ENCODE results near the gene MARCHF3.

Gene MARCHF3

DNA sequence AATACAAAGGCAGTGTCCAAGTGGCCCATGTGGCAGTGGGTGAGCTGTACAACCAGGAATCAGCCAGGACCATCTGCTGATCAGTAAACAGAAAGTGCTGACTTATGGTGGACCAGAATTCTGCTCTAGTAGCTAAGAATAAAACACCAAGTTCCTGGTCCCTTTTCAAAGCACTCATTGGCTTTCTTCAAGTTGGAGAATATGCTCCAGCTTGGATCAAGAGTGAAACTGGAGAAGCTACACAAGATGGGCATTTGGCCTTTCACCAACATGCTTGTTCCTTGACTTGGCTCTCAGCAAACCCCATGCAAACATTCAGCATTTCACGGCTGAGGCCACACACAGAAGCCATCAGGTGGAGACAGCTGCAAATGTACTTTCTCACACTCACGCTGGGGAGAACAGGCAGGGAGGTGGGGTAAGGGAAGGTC lies 32.1 kb downstream of the MARCHF3 start:
- Mint-ChIP-seq H3K4me1 (peaks cover 60 to 90% of the 10 kb centered on the region in 2 donors), H3K9me3 (peaks cover 0 to 4% of the 10 kb centered on the region in 2 donors), H3K4me3 (peak overlapping the region in 1 of 2 donors; percentile 7), H3K27ac (peak overlapping the region; percentile 82), H3K36me3 (peaks cover 34 to 39% of the 10 kb centered on the region in 2 donors), H3K27me3 (no peaks in the 10 kb centered on the region)
- DNase-seq (no peak), ATAC-seq (replicated peaks) (peak; percentile 46 to 73)

DNA sequence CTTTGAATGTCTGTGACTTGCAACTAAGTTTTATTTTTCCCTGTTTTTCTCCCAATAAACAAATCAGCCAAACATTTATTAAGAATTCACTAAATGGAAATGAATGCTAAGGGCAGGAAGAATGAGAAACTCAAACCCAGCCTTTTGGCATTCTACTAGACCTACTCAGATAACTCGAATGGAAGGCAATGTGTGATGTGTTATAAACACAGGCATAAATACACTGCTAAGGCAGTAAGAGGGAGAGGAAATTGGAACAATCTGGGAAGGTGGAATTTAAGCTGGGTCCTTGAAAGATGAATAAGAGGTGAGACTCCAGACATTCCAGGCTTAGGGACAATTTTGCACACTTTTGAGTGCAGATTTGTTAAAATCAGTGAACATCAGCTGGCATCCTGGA lies 34.7 kb downstream of the MARCHF3 start:
- peaks cover 57 to 90% of the 10 kb centered on the region in 2 donors for H3K4me1 Mint-ChIP-seq
- DNase-seq, result no peak
- no peak overlapping the region for H3K4me3 Mint-ChIP-seq
- H3K9me3 Mint-ChIP-seq, result peaks cover 4 to 5% of the 10 kb centered on the region in 2 donors
- no peaks in the 10 kb centered on the region for H3K27me3 Mint-ChIP-seq
- H3K36me3 Mint-ChIP-seq, result peaks cover 38 to 45% of the 10 kb centered on the region in 2 donors
- ATAC-seq (replicated peaks), result no peak
- no peak overlapping the region for H3K27ac Mint-ChIP-seq

DNA sequence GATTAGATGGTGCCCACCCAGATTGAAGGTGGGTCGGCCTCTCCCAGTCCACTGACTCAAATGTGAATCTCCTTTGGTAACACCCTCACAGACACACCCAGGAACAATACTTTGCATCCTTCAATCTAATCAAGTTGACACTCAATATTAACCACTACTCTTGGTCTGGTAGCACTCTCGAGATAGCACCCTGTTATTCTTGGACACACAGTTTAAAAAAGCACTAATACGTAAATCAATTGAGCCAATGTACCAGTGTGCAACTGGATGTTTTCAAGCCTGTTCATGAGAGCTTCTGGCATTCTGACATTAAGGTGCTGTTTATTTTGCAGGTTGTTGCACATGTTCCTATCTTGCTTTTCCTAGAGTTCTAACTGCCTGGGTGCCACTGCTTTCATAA lies 35.3 kb downstream of the MARCHF3 start:
- ATAC-seq (replicated peaks) (no peak), DNase-seq (no peak)
- Mint-ChIP-seq H3K9me3 (peaks cover 4 to 7% of the 10 kb centered on the region in 2 donors), H3K27ac (no peak overlapping the region), H3K27me3 (no peaks in the 10 kb centered on the region), H3K4me1 (peaks cover 56 to 91% of the 10 kb centered on the region in 2 donors), H3K4me3 (no peak overlapping the region), H3K36me3 (peaks cover 44 to 47% of the 10 kb centered on the region in 2 donors)

- no peak for DNase-seq
These were observed 35.9 kb downstream of the MARCHF3 start for GRCh38 chr5:126994485-126994884.

GRCh38 chr5:126988021-126988569 lies 42.3 kb downstream of the MARCHF3 start:
- H3K4me1 Mint-ChIP-seq, result peaks cover 45 to 69% of the 10 kb centered on the region in 2 donors
- H3K9me3 Mint-ChIP-seq, result peaks cover 4 to 7% of the 10 kb centered on the region in 2 donors
- peak; percentile 94 to 96 for ATAC-seq (replicated peaks)

More at GRCh38 chr5:126994485-126994884, 35.9 kb downstream of the MARCHF3 start:
- peak overlapping the region; percentile 9 for H3K27ac Mint-ChIP-seq
- H3K27me3 Mint-ChIP-seq, result no peaks in the 10 kb centered on the region
- no peak overlapping the region for H3K4me3 Mint-ChIP-seq
- H3K9me3 Mint-ChIP-seq, result peaks cover 4 to 7% of the 10 kb centered on the region in 2 donors
- ATAC-seq (replicated peaks), result peak in 1 of 2 donors; percentile 55
- peaks cover 54 to 87% of the 10 kb centered on the region in 2 donors for H3K4me1 Mint-ChIP-seq
- H3K36me3 Mint-ChIP-seq, result peaks cover 42 to 47% of the 10 kb centered on the region in 2 donors

DNA sequence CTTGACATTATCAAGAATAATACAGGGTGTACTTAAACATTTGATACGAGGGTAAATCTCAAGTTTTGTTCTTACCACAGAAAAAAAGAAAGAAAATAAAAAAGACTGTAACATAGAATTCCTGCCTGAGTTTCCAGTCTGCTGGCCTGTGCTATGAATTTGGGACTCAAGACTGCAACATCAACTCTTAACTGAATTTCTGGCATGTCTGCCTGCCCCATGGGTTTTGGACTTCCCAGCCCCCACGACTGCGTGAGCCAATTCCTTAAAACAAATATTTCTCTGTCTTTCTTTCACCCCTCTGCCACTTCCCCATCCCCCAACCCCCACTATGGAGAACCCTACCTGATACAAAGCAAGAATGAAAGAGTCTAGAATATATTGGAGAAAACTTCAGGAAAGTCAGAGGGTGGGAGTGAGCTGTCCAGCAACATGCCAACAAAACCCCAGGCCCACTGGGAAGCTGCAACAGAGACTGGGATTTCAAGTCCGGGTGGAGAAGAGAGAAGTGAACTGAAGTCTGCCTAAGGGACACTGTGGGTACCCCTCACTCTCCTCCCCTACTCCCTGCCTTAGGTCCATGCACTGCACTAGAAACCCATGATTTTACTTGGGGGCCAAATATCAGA lies 43.0 kb downstream of the MARCHF3 start:
- peak overlapping the region; percentile 69 to 78 for H3K4me3 Mint-ChIP-seq
- peaks cover 4% of the 10 kb centered on the region in 2 donors for H3K9me3 Mint-ChIP-seq
- H3K27me3 Mint-ChIP-seq, result no peaks in the 10 kb centered on the region
- ATAC-seq (replicated peaks) (peak; percentile 30 to 35), DNase-seq (no peak)
- peaks cover 47 to 69% of the 10 kb centered on the region in 2 donors for H3K4me1 Mint-ChIP-seq
- H3K36me3 Mint-ChIP-seq, result peaks cover 27 to 39% of the 10 kb centered on the region in 2 donors
- H3K27ac Mint-ChIP-seq, result peak overlapping the region; percentile 91

More at GRCh38 chr5:126988021-126988569, 42.3 kb downstream of the MARCHF3 start:
- H3K27ac Mint-ChIP-seq, result peak overlapping the region; percentile 91
- peak overlapping the region; percentile 69 to 78 for H3K4me3 Mint-ChIP-seq
- peak; percentile 52 for DNase-seq
- no peaks in the 10 kb centered on the region for H3K27me3 Mint-ChIP-seq
- peaks cover 32 to 42% of the 10 kb centered on the region in 2 donors for H3K36me3 Mint-ChIP-seq

- H3K9me3 Mint-ChIP-seq, result no peaks in the 10 kb centered on the region
- peaks cover 11 to 23% of the 10 kb centered on the region in 2 donors for H3K36me3 Mint-ChIP-seq
- H3K4me3 Mint-ChIP-seq, result peak overlapping the region; percentile 12 to 14
- H3K27me3 Mint-ChIP-seq, result no peaks in the 10 kb centered on the region
- DNase-seq (no peak), ATAC-seq (replicated peaks) (no peak)
- peak overlapping the region; percentile 61 for H3K27ac Mint-ChIP-seq
- H3K4me1 Mint-ChIP-seq, result peaks cover 52 to 64% of the 10 kb centered on the region in 2 donors
These were observed 45.7 kb downstream of the MARCHF3 start for GRCh38 chr5:126984632-126985031.

GRCh38 chr5:126983874-126984266 lies 46.5 kb downstream of the MARCHF3 start:
- no peak for DNase-seq
- Mint-ChIP-seq H3K27me3 (no peaks in the 10 kb centered on the region), H3K9me3 (no peaks in the 10 kb centered on the region), H3K36me3 (peaks cover 11 to 23% of the 10 kb centered on the region in 2 donors), H3K27ac (no peak overlapping the region), H3K4me1 (peaks cover 50 to 70% of the 10 kb centered on the region in 2 donors), H3K4me3 (peak overlapping the region in 1 of 2 donors; percentile 1)
- ATAC-seq (replicated peaks), result no peak

- Mint-ChIP-seq H3K36me3 (peaks cover 11 to 23% of the 10 kb centered on the region in 2 donors), H3K27me3 (no peaks in the 10 kb centered on the region), H3K4me1 (peaks cover 53 to 72% of the 10 kb centered on the region in 2 donors), H3K9me3 (no peaks in the 10 kb centered on the region), H3K4me3 (no peak overlapping the region), H3K27ac (peak overlapping the region; percentile 90)
- ATAC-seq (replicated peaks) (no peak), DNase-seq (no peak)
These were observed 47.2 kb downstream of the MARCHF3 start for GRCh38 chr5:126982926-126983873.

GRCh38 chr5:126982202-126982601 lies 48.2 kb downstream of the MARCHF3 start:
- H3K9me3 Mint-ChIP-seq, result no peaks in the 10 kb centered on the region
- ATAC-seq (replicated peaks) (peak in 1 of 2 donors; percentile 20), DNase-seq (no peak)
- H3K27ac Mint-ChIP-seq, result no peak overlapping the region
- peaks cover 53 to 72% of the 10 kb centered on the region in 2 donors for H3K4me1 Mint-ChIP-seq
- H3K36me3 Mint-ChIP-seq, result peaks cover 8 to 21% of the 10 kb centered on the region in 2 donors
- H3K27me3 Mint-ChIP-seq, result no peaks in the 10 kb centered on the region
- H3K4me3 Mint-ChIP-seq, result no peak overlapping the region

DNA sequence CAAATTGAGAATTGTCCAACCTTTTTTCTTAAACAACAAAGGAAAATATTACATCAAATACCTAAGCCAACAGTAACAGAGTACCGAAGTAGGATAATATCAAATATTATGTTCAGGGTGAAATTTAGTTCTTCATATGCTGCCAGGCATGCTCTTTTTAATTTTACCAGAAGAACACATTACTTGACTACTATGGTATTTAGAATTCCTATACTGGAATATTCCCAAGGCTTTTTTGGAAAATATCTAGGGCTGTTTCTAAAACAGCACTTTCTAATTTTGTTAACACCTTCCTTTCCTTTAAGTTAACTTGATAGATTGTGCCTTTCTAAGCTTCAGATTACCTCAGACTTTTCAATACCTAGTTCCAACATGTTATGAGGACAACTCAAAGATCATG lies 48.7 kb downstream of the MARCHF3 start:
- H3K4me3 Mint-ChIP-seq, result no peak overlapping the region
- H3K27ac Mint-ChIP-seq, result no peak overlapping the region
- DNase-seq, result no peak
- no peaks in the 10 kb centered on the region for H3K27me3 Mint-ChIP-seq
- peaks cover 56 to 72% of the 10 kb centered on the region in 2 donors for H3K4me1 Mint-ChIP-seq
- no peaks in the 10 kb centered on the region for H3K9me3 Mint-ChIP-seq
- peaks cover 8 to 21% of the 10 kb centered on the region in 2 donors for H3K36me3 Mint-ChIP-seq
- ATAC-seq (replicated peaks), result no peak

GRCh38 chr5:126981222-126981621 lies 49.1 kb downstream of the MARCHF3 start:
- Mint-ChIP-seq H3K4me1 (peaks cover 59 to 73% of the 10 kb centered on the region in 2 donors), H3K9me3 (no peaks in the 10 kb centered on the region), H3K36me3 (peaks cover 7 to 23% of the 10 kb centered on the region in 2 donors), H3K27ac (peak overlapping the region; percentile 9), H3K4me3 (no peak overlapping the region), H3K27me3 (no peaks in the 10 kb centered on the region)
- ATAC-seq (replicated peaks), result no peak
- DNase-seq, result no peak

DNA sequence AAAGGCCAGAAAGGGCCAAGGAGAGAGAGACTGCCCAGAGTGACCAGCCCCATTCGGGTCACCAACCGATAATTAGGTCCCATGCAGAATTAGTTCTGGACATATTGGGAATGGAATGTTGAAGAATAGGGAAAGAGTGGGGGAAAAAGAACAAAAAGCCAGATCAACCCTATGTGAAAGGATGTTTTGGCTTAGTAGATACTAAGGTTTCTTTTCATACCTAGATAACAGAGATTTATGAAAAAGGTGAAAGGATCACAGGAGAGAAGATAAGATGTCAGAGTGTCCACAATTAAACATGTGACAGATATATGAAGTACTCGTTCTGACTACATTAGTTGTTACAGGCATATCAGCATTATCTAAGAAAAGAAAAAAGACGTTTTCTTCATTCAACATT lies 52.1 kb downstream of the MARCHF3 start:
- Mint-ChIP-seq H3K36me3 (peaks cover 5 to 23% of the 10 kb centered on the region in 2 donors), H3K4me3 (no peak overlapping the region), H3K27me3 (no peaks in the 10 kb centered on the region), H3K9me3 (no peaks in the 10 kb centered on the region), H3K4me1 (peaks cover 52 to 75% of the 10 kb centered on the region in 2 donors), H3K27ac (peak overlapping the region; percentile 62)
- DNase-seq (no peak), ATAC-seq (replicated peaks) (no peak)

Measured in stimulated activated naive B cell treated with anti-CD40 and anti-IgM and Interleukin-4, amounts not matched to agents 10 μg/mL and 1 μg/mL and 100 μg/mL, for 72 hours (primary cell).